Natural killer cell (primary cell): ENCODE results near the gene ZSCAN4. TPM values are rescaled to one million over a fixed set of nuclear protein-coding genes. Genes with fewer than 3 reads are reported as not detected.

ENCODE experiments used
- ATAC-seq, 3 donors: fragments of 150-1000 bp in 2 of 3; fragments of 200-7000 bp in 1 of 3; cut with Tn5 transposase; 1 replicate in 1 of 3; 2 replicates in 2 of 3; pipeline ENCODE4 v1.10.0; 2021; ENCODE audit warnings: mild to moderate bottlenecking in 2 of 3, moderate library complexity in 2 of 3
- DNase-seq, 2 donors: peaks; one replicate each; pipeline versions ENCODE4 v3.0.0 to v3.0.0-alpha.2; 2013 to 2021; ENCODE audit warnings: mixed read lengths in 1 of 2
- H3K27ac ChIP-seq: one replicate; pipeline ENCODE4 v1.5.1; 2013; ENCODE audit warnings: mild to moderate bottlenecking, low read length
- H3K27me3 ChIP-seq: one replicate; pipeline ENCODE4 v1.6.1; 2013; ENCODE audit warnings: low read length; ENCODE audit not compliant: control insufficient read depth, insufficient read depth
- H3K36me3 ChIP-seq: one replicate; pipeline ENCODE4 v1.6.1; 2013; ENCODE audit warnings: low read length; ENCODE audit not compliant: control insufficient read depth, insufficient read depth
- H3K4me1 ChIP-seq: one replicate; pipeline ENCODE4 v1.6.1; 2013; ENCODE audit warnings: low read length; ENCODE audit not compliant: control insufficient read depth, insufficient read depth
- H3K4me3 ChIP-seq: one replicate; pipeline ENCODE4 v1.5.1; 2013; ENCODE audit warnings: low read length
- H3K9me3 ChIP-seq: one replicate; pipeline ENCODE4 v1.6.1; 2013; ENCODE audit warnings: low read length; ENCODE audit not compliant: control insufficient read depth, insufficient read depth
- H3K27ac Mint-ChIP-seq, 2 donors: one replicate each; pipeline ENCODE4 v1.8.0; 2022; ENCODE audit warnings: mild to moderate bottlenecking in 2 of 2, mixed read lengths in 2 of 2, moderate library complexity in 1 of 2
- H3K27me3 Mint-ChIP-seq, 2 donors: one replicate each; pipeline ENCODE4 v1.8.0; 2022; ENCODE audit warnings: low read depth in 2 of 2, mixed read lengths in 2 of 2
- H3K36me3 Mint-ChIP-seq: one replicate; pipeline ENCODE4 v1.8.0; 2022; ENCODE audit warnings: mixed read lengths
- H3K4me1 Mint-ChIP-seq, 2 donors: one replicate each; pipeline ENCODE4 v1.8.0; 2022; ENCODE audit warnings: mixed read lengths in 2 of 2
- H3K4me3 Mint-ChIP-seq: one replicate; pipeline ENCODE4 v1.8.0; 2022; ENCODE audit warnings: mild to moderate bottlenecking, moderate library complexity, mixed read lengths
- H3K9me3 Mint-ChIP-seq, 2 donors: one replicate each; pipeline ENCODE4 v1.8.0; 2022; ENCODE audit warnings: mixed read lengths in 2 of 2
- CTCF ChIP-seq: fragments of 200-600 bp; IDR thresholded peaks from one replicate; pipeline ENCODE4 v1.8.0; 2022; ENCODE audit warnings: antibody characterized with exemption
- WGBS: methylation state at CpG from one replicate; pipeline ENCODE4 v1.1.7; 2013; ENCODE audit warnings: missing lambda C conversion rate; ENCODE audit not compliant: insufficient coverage; 5-methylcytosine and 5-hydroxymethylcytosine counted together
- intact Hi-C: fragments of 100-400 bp; cut with micrococcal nuclease; formaldehyde crosslinking; loops from one replicate; pipeline ENCODE4 v1.14.2; 2022
- total RNA-seq, 4 donors: library from RNA; stranded (reverse); fragments of 120-200 nt in 1 of 4; gene quantifications; one replicate each; pipeline versions ENCODE4 v1.2.3 to v1.2.4, GENCODE V29; 2013 to 2022

Gene ZSCAN4
- total RNA-seq, 3 donors from 2014 or later (not counting 1 experiment from before 2014, with no cell fraction given), result not detected

- intact Hi-C loops, result loop anchor here (1.0 to 10.0 kb wide), 4 partner anchors 19 to 146 kb away; partner anchors contain the start of genes ZNF134, ZNF416, ZNF419 and ZNF551
- Histone ChIP-seq H3K9me3 (peaks cover 9% of the 10 kb centered on the region), H3K27me3 (no peaks in the 10 kb centered on the region), H3K4me3 (peak within 1 kb of the TSS; percentile 83), H3K4me1 (peaks cover 13% of the 10 kb centered on the region), H3K27ac (peak within 1 kb of the TSS; percentile 80), H3K36me3 (peaks cover 24% of the 10 kb centered on the region)
- no peaks in the 10 kb centered on the region for H3K27me3 Mint-ChIP-seq
- peaks cover 24 to 32% of the 10 kb centered on the region in 2 donors for H3K4me1 Mint-ChIP-seq
- peaks cover 6 to 18% of the 10 kb centered on the region in 2 donors for H3K9me3 Mint-ChIP-seq
- ATAC-seq (peak; percentile 99 to 100 (median 100)), DNase-seq (peak; percentile 89 to 94)
- peaks cover 33% of the 10 kb centered on the region for H3K36me3 Mint-ChIP-seq
- 2% methylated on average over 59 of the region's 59 CpGs for WGBS
- no peak for TF ChIP-seq CTCF
- peak within 1 kb of the TSS; percentile 94 for H3K4me3 Mint-ChIP-seq
- H3K27ac Mint-ChIP-seq, result peak within 1 kb of the TSS; percentile 87 to 91
Measured at GRCh38 chr19:57632987-57633831, 35.5 kb upstream of the ZSCAN4 start, which contains the start of gene ZNF211. Gene ZNF211, plus strand, starts transcription at chr19:57633168. Its CDS starts 179 bp downstream, at chr19:57633347.

- DNase-seq (no peak), ATAC-seq (no peak)
- Mint-ChIP-seq H3K27me3 (no peaks in the 10 kb centered on the region), H3K27ac (peak overlapping the region; percentile 87 to 91), H3K36me3 (peaks cover 38% of the 10 kb centered on the region), H3K4me1 (peaks cover 24 to 32% of the 10 kb centered on the region in 2 donors), H3K4me3 (peak overlapping the region; percentile 94), H3K9me3 (peaks cover 9 to 24% of the 10 kb centered on the region in 2 donors)
- intact Hi-C loops, result loop anchor here (1.0 to 10.0 kb wide), 4 partner anchors 19 to 146 kb away; partner anchors contain the start of genes ZNF134, ZNF416, ZNF419 and ZNF551
- no peak for TF ChIP-seq CTCF
- peak overlapping the region; percentile 83 for H3K4me3 ChIP-seq
- H3K27ac ChIP-seq, result no peak overlapping the region
- no peaks in the 10 kb centered on the region for H3K27me3 ChIP-seq
- 82% methylated on average over 6 of the region's 6 CpGs for WGBS
- H3K4me1 ChIP-seq, result peaks cover 13% of the 10 kb centered on the region
- H3K9me3 ChIP-seq, result peaks cover 9% of the 10 kb centered on the region
- peaks cover 28% of the 10 kb centered on the region for H3K36me3 ChIP-seq
Measured at GRCh38 chr19:57633832-57634131, 35.0 kb upstream of the ZSCAN4 start.

- no peak for TF ChIP-seq CTCF
- Histone ChIP-seq H3K4me1 (peaks cover 13% of the 10 kb centered on the region), H3K27me3 (no peaks in the 10 kb centered on the region), H3K27ac (no peak overlapping the region), H3K4me3 (no peak overlapping the region), H3K36me3 (peaks cover 61% of the 10 kb centered on the region), H3K9me3 (peaks cover 39% of the 10 kb centered on the region)
- Mint-ChIP-seq H3K27ac (no peak overlapping the region), H3K4me3 (no peak overlapping the region), H3K9me3 (peaks cover 17 to 35% of the 10 kb centered on the region in 2 donors), H3K4me1 (peaks cover 24 to 32% of the 10 kb centered on the region in 2 donors), H3K36me3 (peaks cover 74% of the 10 kb centered on the region), H3K27me3 (no peaks in the 10 kb centered on the region)
- no peak for ATAC-seq
- 72% methylated on average over 4 of the region's 4 CpGs for WGBS
- intact Hi-C loops, result loop anchor here (10.0 kb wide), 1 partner anchor 47 kb away; the partner anchor contains the start of gene ZNF551
- no peak for DNase-seq
Measured at GRCh38 chr19:57637379-57637778, 31.4 kb upstream of the ZSCAN4 start.
